Glutamatergic neuron (in vitro differentiated cells): Measurements from ENCODE around the gene STK32A. TPM values are rescaled to one million over a fixed set of nuclear protein-coding genes. Genes with fewer than 3 reads are reported as not detected.

Experiments used
- DNase-seq: peaks from one replicate; pipeline ENCODE4 v3.0.0; 2022
- H3K27ac Mint-ChIP-seq: one replicate; pipeline ENCODE4 v1.8.0; 2020; ENCODE audit warnings: mild to moderate bottlenecking, mixed read lengths, inconsistent platforms; ENCODE audit not compliant: unreplicated experiment
- H3K27me3 Mint-ChIP-seq: one replicate; pipeline ENCODE4 v1.8.0; 2020; ENCODE audit warnings: mild to moderate bottlenecking, moderate library complexity, mixed read lengths, inconsistent platforms; ENCODE audit not compliant: unreplicated experiment
- H3K36me3 Mint-ChIP-seq: one replicate; pipeline ENCODE4 v1.8.0; 2020; ENCODE audit warnings: mild to moderate bottlenecking, mixed read lengths, inconsistent platforms; ENCODE audit not compliant: unreplicated experiment
- H3K4me1 Mint-ChIP-seq: one replicate; pipeline ENCODE4 v1.8.0; 2020; ENCODE audit warnings: mild to moderate bottlenecking, low read depth, mixed read lengths, inconsistent platforms; ENCODE audit not compliant: unreplicated experiment
- H3K4me3 Mint-ChIP-seq: one replicate; pipeline ENCODE4 v1.8.0; 2020; ENCODE audit warnings: mild to moderate bottlenecking, mixed read lengths, inconsistent platforms; ENCODE audit not compliant: unreplicated experiment
- H3K9me3 Mint-ChIP-seq: one replicate; pipeline ENCODE4 v1.8.0; 2020; ENCODE audit warnings: mild to moderate bottlenecking, moderate library complexity, mixed read lengths, inconsistent platforms; ENCODE audit not compliant: unreplicated experiment
- CTCF ChIP-seq: fragments of 200-600 bp; sonication (generic); IDR thresholded peaks from one replicate; pipeline ENCODE4 v1.5.0; 2021; ENCODE audit not compliant: partially characterized antibody, unreplicated experiment
- total RNA-seq: library from RNA; stranded (reverse); fragmentation: NEBNext Ultra II Directional; extraction: Animal tissue kit (Norgen Biotek cat#: 25700); gene quantifications from one replicate; pipeline ENCODE4 v1.2.1, GENCODE V29; 2021; ENCODE audit not compliant: unreplicated experiment

The STK32A gene
- total RNA-seq, 1 donor from 2014 or later: 3.2 TPM

GRCh38 chr5:147403651-147404640 is 169.1 kb downstream of the STK32A start:
- peaks cover 20% of the 10 kb centered on the region for H3K36me3 Mint-ChIP-seq
- no peak for DNase-seq

GRCh38 chr5:147404706-147405105 is 169.9 kb downstream of the STK32A start:
- Mint-ChIP-seq H3K4me1 (peaks cover 1% of the 10 kb centered on the region), H3K4me3 (no peak overlapping the region), H3K27me3 (peaks cover 4% of the 10 kb centered on the region), H3K36me3 (peaks cover 20% of the 10 kb centered on the region), H3K27ac (no peak overlapping the region), H3K9me3 (peaks cover 1% of the 10 kb centered on the region)
- no peak for TF ChIP-seq CTCF
- DNase-seq: no peak

More at GRCh38 chr5:147403651-147404640, 169.1 kb downstream of the STK32A start:
- Mint-ChIP-seq H3K4me3 (no peak overlapping the region), H3K4me1 (peaks cover 1% of the 10 kb centered on the region), H3K27ac (no peak overlapping the region), H3K27me3 (peaks cover 4% of the 10 kb centered on the region), H3K9me3 (peaks cover 1% of the 10 kb centered on the region)
- no peak for TF ChIP-seq CTCF

- H3K4me3 Mint-ChIP-seq: no peak overlapping the region
- peaks cover 1% of the 10 kb centered on the region for H3K9me3 Mint-ChIP-seq
- no peak for DNase-seq
- peaks cover 14% of the 10 kb centered on the region for H3K4me1 Mint-ChIP-seq
- no peak for TF ChIP-seq CTCF
- H3K27ac Mint-ChIP-seq: no peak overlapping the region
- peaks cover 5% of the 10 kb centered on the region for H3K27me3 Mint-ChIP-seq
- H3K36me3 Mint-ChIP-seq: peaks cover 20% of the 10 kb centered on the region
Observed at GRCh38 chr5:147406636-147407035, 171.8 kb downstream of the STK32A start.

- H3K36me3 Mint-ChIP-seq: peaks cover 20% of the 10 kb centered on the region
- H3K27ac Mint-ChIP-seq: no peak overlapping the region
- H3K4me3 Mint-ChIP-seq: no peak overlapping the region
- peaks cover 19% of the 10 kb centered on the region for H3K4me1 Mint-ChIP-seq
- peaks cover 5% of the 10 kb centered on the region for H3K27me3 Mint-ChIP-seq
- peaks cover 1% of the 10 kb centered on the region for H3K9me3 Mint-ChIP-seq
- no peak for TF ChIP-seq CTCF
- DNase-seq: no peak
Observed at GRCh38 chr5:147407094-147407681, 172.4 kb downstream of the STK32A start.
